Esophagus mucosa (tissue), 1 donor: ENCODE data around the gene CAT. TPM values are rescaled to one million over a fixed set of nuclear protein-coding genes. Genes with fewer than 3 reads are reported as not detected.

Experiments used
- ATAC-seq: fragments of 200-7000 bp; cut with Tn5 transposase; one replicate; pipeline ENCODE4 v1.9.1; 2020
- total RNA-seq: library from RNA; stranded (reverse); gene quantifications from one replicate; pipeline ENCODE4 v1.2.4, GENCODE V29; 2023
- donor health status: DM: yes; HTN: yes; CAD: no.

Gene CAT
- total RNA-seq, 1 donor from 2014 or later = 19.3 TPM

- ATAC-seq = no peak
These were observed 61.2 kb downstream of the CAT start for GRCh38 chr11:34499719-34500500.

GRCh38 chr11:34501500-34501899 is 62.8 kb downstream of the CAT start:
- ATAC-seq = no peak

GRCh38 chr11:34501949-34502348 is 63.2 kb downstream of the CAT start:
- ATAC-seq = no peak

- no peak for ATAC-seq
These were observed 64.2 kb downstream of the CAT start for GRCh38 chr11:34502949-34503348.

- no peak for ATAC-seq
These were observed 67.1 kb downstream of the CAT start for GRCh38 chr11:34505874-34506273.

GRCh38 chr11:34507156-34507555 is 68.4 kb downstream of the CAT start:
- no peak for ATAC-seq

GRCh38 chr11:34507610-34508009 is 68.9 kb downstream of the CAT start:
- no peak for ATAC-seq

GRCh38 chr11:34508524-34508923 is 69.8 kb downstream of the CAT start:
- ATAC-seq = no peak

- ATAC-seq = no peak
These were observed 70.7 kb downstream of the CAT start for GRCh38 chr11:34509336-34509876.

- no peak for ATAC-seq
These were observed 71.5 kb downstream of the CAT start for GRCh38 chr11:34510218-34510617.

- no peak for ATAC-seq
These were observed 71.9 kb downstream of the CAT start for GRCh38 chr11:34510673-34511072.

GRCh38 chr11:34512840-34513681 is 74.3 kb downstream of the CAT start:
- peak; percentile 88 for ATAC-seq

GRCh38 chr11:34513682-34514449 is 75.1 kb downstream of the CAT start, which contains the start of gene ELF5:
Gene ELF5, minus strand, starts transcription at chr11:34513794. Its CDS starts 8,045 bp downstream, at chr11:34505749.
- peak; percentile 55 for ATAC-seq

- no peak for ATAC-seq
These were observed 75.9 kb downstream of the CAT start for GRCh38 chr11:34514597-34514996.

GRCh38 chr11:34516247-34517040 is 77.7 kb downstream of the CAT start:
- ATAC-seq = no peak

- peak; percentile 20 for ATAC-seq
These were observed 81.0 kb downstream of the CAT start for GRCh38 chr11:34519595-34520235.

GRCh38 chr11:34521265-34521664 is 82.5 kb downstream of the CAT start:
- ATAC-seq = no peak
